ENCODE data around the gene OLFM1.

GRCh38 chr9:135160862-135161261 lies 73.4 kb downstream of the OLFM1 start:
- TF ChIP-seq, protein P1, sequence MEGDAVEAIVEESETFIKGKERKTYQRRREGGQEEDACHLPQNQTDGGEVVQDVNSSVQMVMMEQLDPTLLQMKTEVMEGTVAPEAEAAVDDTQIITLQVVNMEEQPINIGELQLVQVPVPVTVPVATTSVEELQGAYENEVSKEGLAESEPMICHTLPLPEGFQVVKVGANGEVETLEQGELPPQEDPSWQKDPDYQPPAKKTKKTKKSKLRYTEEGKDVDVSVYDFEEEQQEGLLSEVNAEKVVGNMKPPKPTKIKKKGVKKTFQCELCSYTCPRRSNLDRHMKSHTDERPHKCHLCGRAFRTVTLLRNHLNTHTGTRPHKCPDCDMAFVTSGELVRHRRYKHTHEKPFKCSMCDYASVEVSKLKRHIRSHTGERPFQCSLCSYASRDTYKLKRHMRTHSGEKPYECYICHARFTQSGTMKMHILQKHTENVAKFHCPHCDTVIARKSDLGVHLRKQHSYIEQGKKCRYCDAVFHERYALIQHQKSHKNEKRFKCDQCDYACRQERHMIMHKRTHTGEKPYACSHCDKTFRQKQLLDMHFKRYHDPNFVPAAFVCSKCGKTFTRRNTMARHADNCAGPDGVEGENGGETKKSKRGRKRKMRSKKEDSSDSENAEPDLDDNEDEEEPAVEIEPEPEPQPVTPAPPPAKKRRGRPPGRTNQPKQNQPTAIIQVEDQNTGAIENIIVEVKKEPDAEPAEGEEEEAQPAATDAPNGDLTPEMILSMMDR (IDR thresholded peaks at IDR 0.05; ENCODE audit: insufficient read depth, low read length), result no peak
- TF ChIP-seq POLR2AphosphoS5 (IDR thresholded peaks at IDR 0.05; ENCODE audit: low read depth), result no peak
- no peak for TF ChIP-seq REST (IDR thresholded peaks at IDR 0.05; ENCODE audit: insufficient replicate concordance, low read depth)
- TF ChIP-seq SPI1 (IDR thresholded peaks at IDR 0.05; ENCODE audit: borderline replicate concordance, low read depth), result no peak
- TF ChIP-seq GABPA (IDR thresholded peaks at IDR 0.05; ENCODE audit: low read depth), result no peak

All from HL-60 (cell line).